Measurements from ENCODE around the gene ARL10. TPM values are rescaled to one million over a fixed set of nuclear protein-coding genes. Genes with fewer than 3 reads are reported as not detected.

ARL10 gene
- total RNA-seq, 6 experiments from 2014 or later, result 0.93 to 2.4 (median 1.1) TPM

DNA sequence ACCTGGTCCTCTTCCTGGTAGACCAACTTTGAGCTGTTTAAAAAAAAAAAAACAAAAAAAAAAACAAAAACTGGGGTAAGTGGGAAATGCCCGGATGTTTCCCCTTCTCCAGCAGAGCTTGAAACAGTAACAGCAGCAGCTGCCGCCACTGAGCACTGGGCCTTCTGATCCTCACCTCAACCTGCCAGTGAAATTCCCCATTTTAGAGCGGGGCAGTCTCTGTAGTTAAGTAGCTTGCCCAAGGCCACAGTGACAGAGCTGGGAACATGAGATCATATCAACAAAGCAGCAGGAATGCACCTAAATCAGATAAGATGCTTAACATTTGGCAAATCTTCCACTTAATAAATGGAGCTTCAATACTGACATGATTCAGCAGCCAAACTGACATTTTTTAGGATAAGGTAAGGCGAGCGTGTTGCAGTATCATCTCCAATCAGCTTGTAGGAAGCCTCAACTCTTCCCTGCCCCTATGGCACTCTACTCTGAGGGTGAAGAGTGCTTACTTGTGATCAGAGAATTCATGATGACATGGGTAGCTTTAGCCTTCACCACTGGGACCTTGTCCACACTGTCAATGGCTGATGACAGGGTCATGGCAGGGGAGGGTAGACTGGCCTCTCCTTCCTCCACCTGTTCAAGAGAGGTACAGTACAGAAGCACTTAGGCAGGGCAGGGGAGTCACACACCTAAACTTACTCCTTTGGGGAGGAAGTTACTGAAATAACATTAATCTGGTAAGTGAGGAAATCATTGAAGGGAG is 13.0 kb upstream of the ARL10 start:
- no peaks in the 10 kb centered on the region for H3K9me3 ChIP-seq
- H3K27me3 ChIP-seq, result no peaks in the 10 kb centered on the region
- H3K4me1 ChIP-seq, result peaks cover 0 to 15% (median 0%) of the 10 kb centered on the region in 4 donors
- ATAC-seq (peak in 2 of 4 donors; percentile 66 to 81), DNase-seq (no peak)
- no peak overlapping the region for H3K4me3 ChIP-seq
- peak overlapping the region in 1 of 3 donors; percentile 32 for H3K27ac ChIP-seq
- TF ChIP-seq CTCF (IDR thresholded peaks at IDR 0.05), result no peak
- no peak for TF ChIP-seq POLR2A (IDR thresholded peaks at IDR 0.05)
- H3K36me3 ChIP-seq, result peaks cover 0 to 85% (median 32%) of the 10 kb centered on the region in 4 donors
- 94% methylated on average over 2 of the region's 5 CpGs for WGBS (ENCODE audit: insufficient coverage, low coverage, low lambda C conversion rate, missing lambda C conversion rate)
- intact Hi-C loops (cut with DNase I), result no loop called here

DNA sequence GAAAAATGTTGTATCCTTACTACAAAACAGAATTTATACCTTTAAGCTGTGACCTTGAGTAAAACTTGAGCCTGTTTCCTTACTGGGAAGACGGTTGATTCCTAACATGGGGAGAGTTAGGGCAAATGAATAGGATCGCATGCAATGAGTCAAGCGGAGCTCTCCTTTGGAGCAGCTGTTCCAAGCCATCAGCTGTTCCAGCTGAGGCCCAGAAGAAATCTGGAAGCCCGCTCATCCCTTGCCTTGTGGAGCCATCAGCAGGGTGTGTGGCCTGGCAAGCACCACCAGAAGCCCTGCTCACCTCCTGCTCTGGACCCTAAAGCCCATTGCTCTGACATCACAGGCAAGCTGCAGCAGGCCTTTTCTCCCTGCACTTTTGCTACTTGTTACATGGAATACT is 11.8 kb upstream of the ARL10 start:
- Histone ChIP-seq H3K9me3 (no peaks in the 10 kb centered on the region), H3K36me3 (peaks cover 0 to 84% (median 28%) of the 10 kb centered on the region in 4 donors), H3K27ac (no peak overlapping the region), H3K27me3 (no peaks in the 10 kb centered on the region), H3K4me1 (peaks cover 0 to 15% (median 0%) of the 10 kb centered on the region in 4 donors), H3K4me3 (no peak overlapping the region)
- 81% methylated on average over 3 of the region's 4 CpGs for WGBS (ENCODE audit: insufficient coverage, low coverage, low lambda C conversion rate, missing lambda C conversion rate)
- no peak for DNase-seq
- TF ChIP-seq POLR2A (IDR thresholded peaks at IDR 0.05), result no peak
- intact Hi-C loops (cut with DNase I), result no loop called here
- no peak for ATAC-seq

- Histone ChIP-seq H3K9me3 (no peaks in the 10 kb centered on the region), H3K27ac (no peak overlapping the region), H3K27me3 (no peaks in the 10 kb centered on the region), H3K4me3 (no peak overlapping the region), H3K4me1 (peaks cover 0 to 21% (median 1%) of the 10 kb centered on the region in 4 donors), H3K36me3 (peaks cover 0 to 68% (median 21%) of the 10 kb centered on the region in 4 donors)
- peak in 1 of 4 donors; percentile 18 for ATAC-seq
- intact Hi-C loops (cut with DNase I), result no loop called here
- TF ChIP-seq CTCF (IDR thresholded peaks at IDR 0.05), result no peak
- TF ChIP-seq POLR2A (IDR thresholded peaks at IDR 0.05), result no peak
- WGBS (ENCODE audit: insufficient coverage, low coverage, low lambda C conversion rate, missing lambda C conversion rate), result 90% methylated on average over 3 of the region's 16 CpGs
- DNase-seq, result no peak
These were observed 9.7 kb upstream of the ARL10 start for GRCh38 chr5:176355400-176356178.

GRCh38 chr5:176356179-176356566 is 9.1 kb upstream of the ARL10 start:
- DNase-seq, result no peak
- ATAC-seq, result no peak

More at GRCh38 chr5:176356179-176356566, 9.1 kb upstream of the ARL10 start:
- no peak overlapping the region for H3K27ac ChIP-seq
- H3K9me3 ChIP-seq, result no peaks in the 10 kb centered on the region
- H3K4me1 ChIP-seq, result peaks cover 0 to 21% (median 2%) of the 10 kb centered on the region in 4 donors
- intact Hi-C loops (cut with DNase I), result no loop called here
- H3K4me3 ChIP-seq, result no peak overlapping the region
- H3K36me3 ChIP-seq, result peaks cover 0 to 63% (median 20%) of the 10 kb centered on the region in 4 donors
- H3K27me3 ChIP-seq, result no peaks in the 10 kb centered on the region
- 95% methylated on average over 3 of the region's 3 CpGs for WGBS (ENCODE audit: insufficient coverage, low coverage, low lambda C conversion rate, missing lambda C conversion rate)
- no peak for TF ChIP-seq CTCF (IDR thresholded peaks at IDR 0.05)
- TF ChIP-seq POLR2A (IDR thresholded peaks at IDR 0.05), result no peak
